IMR-90 (cell line): ENCODE results near the gene OR11G2.

ENCODE experiments used
- BHLHE40 ChIP-seq: fragments of 150-350 bp; IDR thresholded peaks from 2 replicates; pipeline ENCODE4 v1.6.1; 2016; ENCODE audit warnings: mild to moderate bottlenecking, low read depth, low read length
- CEBPB ChIP-seq: IDR thresholded peaks from 2 replicates; pipeline ENCODE4 v1.6.1; 2012; ENCODE audit warnings: low read depth, low read length, improper control_type of control experiment
- CHD1 ChIP-seq: IDR thresholded peaks from 2 replicates; pipeline ENCODE4 v1.6.1; 2012; ENCODE audit warnings: low read depth, low read length, improper control_type of control experiment
- MAFK ChIP-seq: IDR thresholded peaks from 2 replicates; pipeline ENCODE4 v1.6.1; 2012; ENCODE audit warnings: low read depth, low read length, improper control_type of control experiment
- MXI1 ChIP-seq: IDR thresholded peaks from 2 replicates; pipeline ENCODE4 v1.6.1; 2012; ENCODE audit warnings: low read depth, mild to moderate bottlenecking, low read length, moderate library complexity, borderline replicate concordance
- POLR2A ChIP-seq: IDR thresholded peaks from 2 replicates; pipeline ENCODE4 v1.6.1; 2012; ENCODE audit warnings: mild to moderate bottlenecking, low read depth, low read length
- RAD21 ChIP-seq: IDR thresholded peaks from 2 replicates; pipeline ENCODE4 v1.6.1; 2012; ENCODE audit warnings: low read length, improper control_type of control experiment
- RCOR1 ChIP-seq: IDR thresholded peaks from 2 replicates; pipeline ENCODE4 v1.6.1; 2012; ENCODE audit warnings: mild to moderate bottlenecking, low read length, improper control_type of control experiment; ENCODE audit not compliant: insufficient replicate concordance
- RFX5 ChIP-seq: IDR thresholded peaks from 2 replicates; pipeline ENCODE4 v1.8.0; 2012; ENCODE audit warnings: low read depth, mild to moderate bottlenecking, low read length, moderate library complexity
- TF ChIP-seq, protein P1 (sequence below): conservative IDR thresholded peaks from 2 replicates; pipeline ENCODE4 v1.5.1; 2012; ENCODE audit warnings: mild to moderate bottlenecking, low read depth, low read length, improper control_type of control experiment
- TF ChIP-seq, protein P2 (sequence below): fragments of 150-350 bp; IDR thresholded peaks from 2 replicates; pipeline ENCODE4 v1.6.1; 2016; ENCODE audit warnings: low read depth, mild to moderate bottlenecking, low read length, moderate library complexity, borderline replicate concordance
- TF ChIP-seq, protein P3 (sequence below): fragments of 150-350 bp; IDR thresholded peaks from 2 replicates; pipeline ENCODE4 v1.6.1; 2017; ENCODE audit warnings: mild to moderate bottlenecking, antibody characterized with exemption, low read length, low read depth

GRCh38 chr14:20194101-20194500, 3.4 kb downstream of the OR11G2 start:
- TF ChIP-seq, protein P1, sequence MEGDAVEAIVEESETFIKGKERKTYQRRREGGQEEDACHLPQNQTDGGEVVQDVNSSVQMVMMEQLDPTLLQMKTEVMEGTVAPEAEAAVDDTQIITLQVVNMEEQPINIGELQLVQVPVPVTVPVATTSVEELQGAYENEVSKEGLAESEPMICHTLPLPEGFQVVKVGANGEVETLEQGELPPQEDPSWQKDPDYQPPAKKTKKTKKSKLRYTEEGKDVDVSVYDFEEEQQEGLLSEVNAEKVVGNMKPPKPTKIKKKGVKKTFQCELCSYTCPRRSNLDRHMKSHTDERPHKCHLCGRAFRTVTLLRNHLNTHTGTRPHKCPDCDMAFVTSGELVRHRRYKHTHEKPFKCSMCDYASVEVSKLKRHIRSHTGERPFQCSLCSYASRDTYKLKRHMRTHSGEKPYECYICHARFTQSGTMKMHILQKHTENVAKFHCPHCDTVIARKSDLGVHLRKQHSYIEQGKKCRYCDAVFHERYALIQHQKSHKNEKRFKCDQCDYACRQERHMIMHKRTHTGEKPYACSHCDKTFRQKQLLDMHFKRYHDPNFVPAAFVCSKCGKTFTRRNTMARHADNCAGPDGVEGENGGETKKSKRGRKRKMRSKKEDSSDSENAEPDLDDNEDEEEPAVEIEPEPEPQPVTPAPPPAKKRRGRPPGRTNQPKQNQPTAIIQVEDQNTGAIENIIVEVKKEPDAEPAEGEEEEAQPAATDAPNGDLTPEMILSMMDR: no peak
- TF ChIP-seq POLR2A (no peak), MXI1 (no peak), RAD21 (no peak), RFX5 (no peak), MAFK (no peak), CHD1 (no peak), CEBPB (no peak), BHLHE40 (no peak), RCOR1 (no peak)
- TF ChIP-seq, protein P2, sequence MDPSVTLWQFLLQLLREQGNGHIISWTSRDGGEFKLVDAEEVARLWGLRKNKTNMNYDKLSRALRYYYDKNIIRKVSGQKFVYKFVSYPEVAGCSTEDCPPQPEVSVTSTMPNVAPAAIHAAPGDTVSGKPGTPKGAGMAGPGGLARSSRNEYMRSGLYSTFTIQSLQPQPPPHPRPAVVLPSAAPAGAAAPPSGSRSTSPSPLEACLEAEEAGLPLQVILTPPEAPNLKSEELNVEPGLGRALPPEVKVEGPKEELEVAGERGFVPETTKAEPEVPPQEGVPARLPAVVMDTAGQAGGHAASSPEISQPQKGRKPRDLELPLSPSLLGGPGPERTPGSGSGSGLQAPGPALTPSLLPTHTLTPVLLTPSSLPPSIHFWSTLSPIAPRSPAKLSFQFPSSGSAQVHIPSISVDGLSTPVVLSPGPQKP: no peak
- TF ChIP-seq, protein P3, sequence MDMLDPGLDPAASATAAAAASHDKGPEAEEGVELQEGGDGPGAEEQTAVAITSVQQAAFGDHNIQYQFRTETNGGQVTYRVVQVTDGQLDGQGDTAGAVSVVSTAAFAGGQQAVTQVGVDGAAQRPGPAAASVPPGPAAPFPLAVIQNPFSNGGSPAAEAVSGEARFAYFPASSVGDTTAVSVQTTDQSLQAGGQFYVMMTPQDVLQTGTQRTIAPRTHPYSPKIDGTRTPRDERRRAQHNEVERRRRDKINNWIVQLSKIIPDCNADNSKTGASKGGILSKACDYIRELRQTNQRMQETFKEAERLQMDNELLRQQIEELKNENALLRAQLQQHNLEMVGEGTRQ: no peak
